Kasumi-1 (cell line): Measurements from ENCODE around the gene BCAS3.
"Not testable (repeated sequence)": the region's sequence is repeated elsewhere in the genome, so short reads cannot be mapped to it uniquely, and the experiment has no call there.

Source experiments
- DNase-seq, 2 experiments: peaks; one replicate each; lab custom pipeline; 2025; lab: John Stamatoyannopoulos, UW

BCAS3 gene

DNA sequence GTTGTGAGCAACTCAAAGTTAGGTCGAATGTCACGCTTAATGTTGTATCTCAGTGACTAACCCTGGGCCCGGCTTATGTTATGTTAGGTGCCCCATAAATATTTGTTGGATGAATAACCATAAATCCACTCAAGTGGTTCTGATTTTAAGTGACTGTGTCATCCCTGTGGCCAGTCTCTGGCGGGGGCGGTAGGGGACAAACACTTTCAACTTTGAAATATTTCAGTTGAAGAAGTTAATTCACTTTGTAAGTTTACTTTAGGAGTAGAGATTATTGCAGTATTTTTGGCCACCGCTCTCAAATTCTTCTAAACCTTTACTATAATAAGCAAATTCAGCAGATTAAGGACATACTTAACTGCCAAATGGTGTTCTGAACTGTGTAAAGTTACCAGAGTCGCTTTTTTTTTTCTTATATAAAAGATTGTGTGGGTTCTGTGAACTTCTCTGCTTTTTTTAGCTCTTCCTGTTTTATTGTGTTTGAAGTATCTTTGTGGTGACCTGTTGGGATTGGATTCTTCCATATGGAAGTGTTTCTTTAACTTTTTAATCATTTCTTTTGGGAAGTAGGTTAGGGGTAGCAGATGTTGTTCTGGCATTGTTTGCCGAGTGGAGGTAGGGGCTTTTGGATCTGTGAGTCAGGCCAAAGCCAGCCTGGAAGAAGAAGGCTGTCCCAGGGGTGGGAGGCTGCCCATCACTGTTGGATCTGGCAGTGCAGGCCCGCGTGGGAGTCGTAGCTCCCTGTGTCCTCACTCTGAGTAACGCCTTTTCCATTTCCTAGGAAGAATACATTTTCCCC lies 660.5 kb downstream of the BCAS3 start:
- DNase-seq: no peak

DNA sequence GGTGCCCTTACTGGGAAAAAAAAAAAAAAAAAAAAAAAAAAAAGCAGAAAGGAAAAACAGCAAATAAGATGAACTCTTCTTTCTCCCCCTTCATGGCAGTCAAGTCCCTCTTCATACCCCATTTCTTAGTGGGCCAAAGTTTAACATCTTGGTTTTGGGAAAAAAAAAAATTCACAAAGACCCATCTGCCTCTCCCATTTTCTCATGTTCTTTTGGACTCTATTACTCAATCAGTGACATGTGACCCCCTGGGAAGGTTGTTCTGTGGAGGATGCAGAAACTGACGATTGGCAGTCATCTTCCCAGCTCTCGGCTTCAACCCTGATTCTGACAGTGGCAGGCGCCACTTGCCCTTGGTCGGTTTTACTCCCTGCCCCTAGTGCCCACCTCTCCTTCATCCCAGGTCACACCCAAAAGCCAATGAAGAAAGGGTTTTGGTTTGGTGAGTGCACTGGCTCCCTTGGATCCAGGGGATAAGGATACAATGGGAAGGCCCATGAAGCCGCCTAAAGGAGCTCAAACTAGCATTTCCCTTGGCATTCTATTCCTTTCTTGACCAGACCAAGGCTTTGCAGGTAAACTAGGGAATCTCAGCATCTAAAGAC lies 661.3 kb downstream of the BCAS3 start:
- DNase-seq: no peak

DNA sequence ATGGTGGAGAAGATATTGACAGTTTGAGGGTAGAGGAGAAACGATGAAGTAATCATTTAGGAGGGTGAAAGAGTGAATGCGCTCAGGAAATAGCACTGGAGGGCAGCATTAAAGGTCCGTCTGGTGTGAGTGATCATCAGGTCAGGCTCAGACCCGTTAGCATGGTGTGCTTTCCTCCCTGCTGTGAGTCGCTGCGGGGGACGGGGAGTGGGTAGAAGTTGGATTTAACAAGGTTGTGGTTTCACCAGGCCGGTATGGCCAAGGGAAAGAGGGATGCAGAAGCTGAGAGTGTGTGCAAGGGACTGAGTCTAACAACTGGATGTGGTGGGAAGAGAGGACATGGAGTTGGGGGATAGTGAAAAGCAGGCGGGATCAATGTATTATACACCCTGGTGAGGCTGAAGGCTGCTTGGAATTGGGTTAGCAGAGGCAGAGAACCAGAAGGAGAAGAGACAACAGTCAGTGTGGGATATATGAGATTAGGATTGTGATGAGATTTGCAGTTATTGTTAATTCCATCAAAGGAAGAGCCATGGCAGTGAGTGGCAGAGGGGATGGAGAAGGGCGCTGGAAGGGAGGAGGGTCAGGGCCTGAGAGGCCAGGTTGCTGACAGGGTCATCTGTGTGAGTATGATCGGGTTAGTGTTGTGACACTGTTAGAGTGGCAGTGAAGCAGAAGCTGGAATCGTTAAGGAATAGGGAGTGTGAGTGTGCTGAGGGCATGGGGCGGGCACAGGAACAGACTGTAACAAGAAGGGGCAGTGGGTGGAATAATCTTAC lies 663.0 kb downstream of the BCAS3 start:
- no peak for DNase-seq

DNA sequence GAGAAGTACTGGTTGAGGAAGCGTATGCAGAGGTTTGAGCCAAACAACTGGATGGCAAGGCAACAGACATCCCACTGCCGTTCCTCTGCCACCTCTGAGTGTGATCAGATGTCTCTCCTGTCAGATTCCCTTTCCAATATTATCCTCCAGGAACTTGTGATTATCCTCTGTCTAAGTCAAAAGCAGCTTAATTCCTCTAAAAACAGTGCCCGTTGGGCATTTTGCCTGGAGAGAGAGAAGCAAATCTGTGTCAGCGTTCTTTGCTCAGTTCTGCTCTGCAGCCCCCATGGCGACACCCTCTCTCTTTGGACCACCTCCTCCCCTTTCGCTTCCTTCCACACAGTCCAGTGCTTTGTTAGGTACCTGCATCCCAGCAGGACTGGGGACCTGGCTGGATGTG lies 665.9 kb downstream of the BCAS3 start:
- DNase-seq: no peak

DNA sequence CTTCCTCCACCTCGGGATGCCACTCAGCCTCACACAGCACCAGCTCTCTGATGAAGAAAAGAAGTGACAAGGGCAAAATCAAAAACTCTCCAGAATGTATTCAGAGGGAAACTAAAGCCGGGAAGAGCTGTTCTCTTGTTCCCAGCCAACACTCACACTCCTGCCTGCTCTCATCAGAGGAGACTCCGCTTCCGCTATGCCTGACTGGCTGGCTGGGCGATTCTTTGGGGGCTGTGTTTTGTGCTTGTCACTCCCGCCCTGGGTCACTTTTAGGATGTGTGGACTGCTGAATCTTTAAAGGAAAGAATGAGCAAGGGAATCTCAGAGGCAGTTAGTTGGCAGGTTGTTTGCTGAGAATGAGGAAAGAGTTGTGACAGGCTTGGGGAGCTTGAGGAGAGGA lies 667.4 kb downstream of the BCAS3 start:
- DNase-seq: no peak

DNA sequence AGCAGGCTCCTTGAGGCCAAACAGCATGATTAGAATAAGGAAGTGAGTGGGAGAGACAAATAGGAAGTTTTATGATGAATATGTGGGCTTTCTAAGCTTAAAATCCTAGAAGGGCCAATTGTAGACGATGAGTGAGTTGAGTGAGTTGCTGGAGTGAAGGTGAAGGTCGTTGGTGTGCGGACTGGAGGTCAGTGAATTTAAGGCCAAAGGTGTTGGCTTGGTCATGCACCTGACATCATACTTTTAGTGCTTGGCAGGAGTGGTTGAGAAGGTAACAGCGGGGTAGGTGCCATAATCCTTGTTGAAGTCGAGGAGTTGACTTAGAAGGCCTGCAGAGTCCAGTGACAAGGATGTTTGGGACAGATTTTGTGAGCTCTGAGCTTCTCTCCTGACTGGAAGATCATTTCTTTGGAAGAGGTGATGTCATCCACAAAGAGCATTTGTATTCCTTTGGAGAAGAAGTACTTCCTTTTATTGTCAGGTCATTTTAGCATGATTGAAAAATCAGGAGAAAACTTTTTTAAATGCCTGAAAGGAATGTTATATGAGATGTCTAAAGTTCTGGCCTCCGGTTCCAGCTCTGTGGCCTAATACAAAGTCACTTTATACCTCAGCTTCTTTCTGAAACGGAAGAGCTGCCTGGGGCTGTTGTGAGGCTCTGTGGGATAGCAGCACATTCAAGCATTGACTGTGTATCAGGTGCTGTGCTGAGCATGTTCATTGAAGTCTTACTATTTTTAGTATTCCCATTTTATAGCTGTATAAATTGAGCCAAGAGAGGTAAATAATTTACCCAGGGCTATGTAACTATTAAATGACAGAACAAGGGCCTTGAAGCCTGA lies 668.4 kb downstream of the BCAS3 start:
- DNase-seq: no peak

DNA sequence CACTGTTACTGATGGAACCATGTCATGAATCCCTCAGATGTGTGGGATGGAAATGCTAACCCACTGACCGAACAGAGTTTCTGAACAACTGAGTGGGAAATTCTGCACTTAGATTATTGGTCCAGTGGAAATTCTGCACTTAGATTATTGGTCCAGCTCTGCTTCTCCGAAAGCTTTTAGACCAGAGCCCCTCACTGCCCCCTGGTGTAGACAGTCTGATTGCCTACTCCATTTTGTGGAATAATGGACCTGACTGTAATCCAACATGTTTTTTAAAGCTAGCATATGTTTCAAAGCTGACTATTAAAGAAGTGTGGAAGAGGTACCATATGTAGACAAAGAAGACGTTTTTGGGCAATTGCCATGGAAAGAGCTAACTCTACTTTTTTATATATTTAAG lies 671.7 kb downstream of the BCAS3 start:
- DNase-seq: peak in 1 of 2 experiments; percentile 9

DNA sequence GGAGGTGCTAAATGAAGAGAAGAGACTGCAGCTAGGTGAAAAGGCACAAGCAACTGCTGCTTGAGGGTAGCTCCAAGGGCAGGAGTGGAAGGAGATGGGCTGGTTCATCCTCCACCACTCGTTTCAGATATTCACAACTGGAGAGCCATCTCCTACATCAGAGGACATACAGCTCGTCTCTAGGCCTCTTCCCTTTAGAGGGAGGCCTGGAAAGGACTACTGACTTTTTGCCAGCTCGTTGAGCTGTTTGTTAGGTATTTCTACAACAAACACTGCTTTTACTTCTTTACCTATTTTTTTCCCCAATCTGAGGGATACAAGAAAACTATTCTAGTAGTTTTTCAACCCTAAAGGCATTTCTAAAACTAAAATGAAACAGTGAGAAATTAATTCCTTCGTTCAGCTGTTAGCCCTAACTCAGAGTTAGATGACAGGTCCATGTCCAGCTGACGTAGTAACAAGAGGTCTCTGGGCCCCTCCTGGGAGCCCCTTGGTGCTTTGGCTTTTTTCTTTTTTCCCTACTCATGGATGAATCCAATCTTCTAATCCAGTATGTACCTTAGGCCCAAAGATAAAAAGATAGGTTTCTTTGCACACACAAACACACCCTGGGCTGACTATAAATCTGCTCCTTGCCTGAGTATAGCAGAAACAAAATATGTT lies 674.2 kb downstream of the BCAS3 start:
- DNase-seq: no peak

DNA sequence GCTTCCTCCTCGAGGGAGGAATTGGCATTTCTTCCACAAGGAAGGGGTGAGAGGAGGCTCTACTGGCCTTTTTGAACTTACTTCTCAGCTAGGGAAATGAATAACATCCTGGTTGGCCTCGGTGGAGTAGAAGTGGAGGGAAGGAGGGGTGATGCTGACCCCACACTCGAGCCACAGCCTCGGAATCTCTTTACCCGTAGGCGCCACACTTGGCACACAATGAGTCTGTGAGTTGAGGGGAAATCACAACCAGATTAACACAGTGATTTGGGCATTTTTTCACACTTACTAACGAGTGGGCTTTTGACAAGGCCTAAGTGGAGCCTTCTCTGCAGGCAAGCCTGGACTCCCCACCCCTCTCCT lies 674.7 kb downstream of the BCAS3 start:
- no peak for DNase-seq

DNA sequence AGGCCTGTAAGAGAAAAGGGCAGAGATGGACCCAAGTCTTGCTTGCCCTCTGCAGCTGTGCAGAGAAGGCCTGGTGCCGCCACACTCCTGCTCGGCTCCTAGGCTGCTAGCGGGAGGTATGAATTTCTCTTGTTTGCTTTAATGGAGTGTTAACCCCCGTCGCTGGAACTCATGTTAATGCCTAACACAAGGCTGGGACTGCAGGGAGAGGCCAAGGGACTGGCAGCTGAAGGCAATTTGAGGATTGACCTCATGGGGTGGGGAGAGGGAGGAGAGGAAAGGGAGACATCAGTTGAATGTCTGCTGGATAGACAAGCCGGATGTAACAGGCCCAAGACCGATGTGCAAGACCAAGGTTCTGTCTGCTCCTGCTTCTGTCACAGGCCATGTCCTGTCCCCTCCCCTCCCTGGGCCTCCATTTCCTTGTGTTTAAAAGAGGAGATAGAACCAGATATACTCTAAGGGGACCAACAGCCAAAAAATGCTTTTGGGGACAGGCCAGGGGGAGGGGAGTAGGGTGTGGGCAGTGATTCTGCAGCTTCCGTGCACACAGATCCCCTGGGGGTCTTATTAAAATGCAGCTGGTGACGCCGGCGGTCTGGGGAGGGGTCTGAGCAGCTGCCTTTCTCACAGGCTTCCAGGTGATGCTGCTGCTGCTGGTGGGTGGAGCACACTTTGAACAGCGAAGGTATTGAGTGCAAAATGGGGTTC lies 675.3 kb downstream of the BCAS3 start:
- no peak for DNase-seq

DNA sequence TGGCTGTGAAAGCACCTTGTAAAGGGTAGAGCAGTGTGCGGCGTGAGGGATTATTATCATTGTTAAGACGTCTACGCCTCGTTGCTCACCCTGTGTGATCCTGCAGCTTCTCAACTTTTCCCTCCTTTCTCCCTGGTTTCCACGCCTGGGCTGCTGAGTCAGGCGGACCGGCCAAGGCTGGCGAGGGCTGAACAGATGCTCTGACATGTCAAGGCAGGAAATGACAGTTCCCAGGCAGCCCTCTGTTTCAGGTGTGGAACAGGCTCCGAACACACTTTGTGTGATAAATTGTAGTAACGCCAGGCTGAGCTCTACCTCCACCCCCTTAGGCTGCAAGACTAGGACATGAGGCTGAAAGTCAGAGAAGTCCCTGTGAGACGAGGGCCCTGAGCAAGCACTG lies 676.0 kb downstream of the BCAS3 start:
- DNase-seq: no peak

DNA sequence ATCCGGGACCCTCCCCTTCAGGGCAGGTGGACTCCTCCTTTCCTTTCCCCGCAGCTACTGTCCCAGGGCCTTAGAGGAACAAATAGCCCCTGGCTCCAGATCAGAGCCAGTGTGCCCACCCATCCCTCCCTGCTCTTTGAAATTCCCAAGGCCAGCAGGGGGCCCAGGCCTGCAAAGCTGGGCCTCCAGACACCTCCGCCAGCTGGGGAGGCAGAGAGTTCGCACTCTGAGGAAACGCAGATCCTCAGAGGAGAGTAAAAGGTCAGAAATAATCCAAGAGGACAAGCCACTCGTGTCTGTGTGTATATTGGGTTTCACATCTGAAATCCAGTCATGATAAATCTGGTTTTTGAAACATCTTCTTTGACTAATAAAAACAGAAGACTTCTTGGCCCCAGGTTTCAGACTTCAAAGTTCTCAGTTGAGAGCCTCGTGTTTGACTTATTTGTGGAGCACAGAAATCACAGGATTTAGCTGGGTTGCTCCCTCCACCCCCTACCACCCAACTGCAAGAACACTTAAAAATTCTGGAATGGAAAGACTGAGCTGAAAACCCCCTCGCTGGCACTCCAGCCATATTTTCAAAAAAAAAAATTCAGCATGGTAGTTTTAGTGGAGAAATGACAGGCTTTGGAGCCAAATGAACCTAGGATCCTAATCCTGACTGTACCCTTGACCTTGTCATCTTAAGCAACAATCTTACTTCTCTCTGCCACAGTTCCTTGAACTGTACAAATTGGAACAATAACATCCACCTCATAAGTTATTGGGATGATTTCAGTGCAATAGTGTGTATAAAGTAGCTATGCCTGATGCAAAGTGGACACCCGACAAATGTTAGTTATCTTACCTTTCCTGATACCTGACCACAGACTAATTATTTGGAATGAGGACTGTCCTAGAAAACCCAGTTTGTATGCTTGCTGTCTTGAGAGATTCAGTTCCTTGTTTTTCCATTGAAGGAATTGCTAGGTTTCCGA lies 677.5 kb downstream of the BCAS3 start:
- DNase-seq: no peak

DNA sequence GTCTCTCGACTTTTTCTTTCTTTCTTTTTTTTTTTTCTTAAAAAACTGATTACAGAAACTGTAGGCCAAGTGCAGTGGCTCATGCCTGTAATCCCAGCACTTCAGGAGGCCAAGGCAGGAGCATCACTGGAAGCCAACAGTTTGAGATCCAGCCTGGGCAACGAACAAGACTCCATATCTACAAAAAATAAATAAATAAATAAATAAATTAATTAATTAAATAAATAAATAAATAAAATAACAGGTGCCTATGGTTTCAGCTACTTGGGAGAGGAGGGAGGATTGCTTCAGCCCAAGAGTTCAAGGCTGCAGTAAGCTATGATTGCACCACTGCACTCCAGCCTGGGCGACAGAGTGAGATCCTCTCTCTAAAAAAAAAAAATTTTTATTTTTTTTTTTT lies 679.4 kb downstream of the BCAS3 start:
- DNase-seq: not testable (repeated sequence)

DNA sequence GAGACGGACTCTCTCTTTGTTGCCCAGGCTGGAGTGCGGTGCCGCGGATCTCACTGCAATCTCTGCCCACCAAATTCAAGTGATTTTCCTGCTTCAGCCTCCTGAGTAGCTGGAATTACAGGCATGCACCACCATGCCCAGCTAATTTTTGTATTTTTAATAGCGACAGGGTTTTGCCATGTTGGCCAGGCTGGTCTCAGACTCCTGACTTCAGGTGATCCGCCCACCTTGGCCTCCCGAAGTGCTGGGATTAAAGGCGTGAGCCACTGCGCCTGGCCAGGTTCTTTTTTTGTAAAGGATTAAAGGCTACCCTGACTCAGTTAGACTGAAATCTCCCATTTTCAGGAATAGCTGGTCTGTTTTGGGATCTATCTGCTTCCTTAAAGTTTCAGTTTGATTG lies 681.9 kb downstream of the BCAS3 start:
- DNase-seq: not testable (repeated sequence)

DNA sequence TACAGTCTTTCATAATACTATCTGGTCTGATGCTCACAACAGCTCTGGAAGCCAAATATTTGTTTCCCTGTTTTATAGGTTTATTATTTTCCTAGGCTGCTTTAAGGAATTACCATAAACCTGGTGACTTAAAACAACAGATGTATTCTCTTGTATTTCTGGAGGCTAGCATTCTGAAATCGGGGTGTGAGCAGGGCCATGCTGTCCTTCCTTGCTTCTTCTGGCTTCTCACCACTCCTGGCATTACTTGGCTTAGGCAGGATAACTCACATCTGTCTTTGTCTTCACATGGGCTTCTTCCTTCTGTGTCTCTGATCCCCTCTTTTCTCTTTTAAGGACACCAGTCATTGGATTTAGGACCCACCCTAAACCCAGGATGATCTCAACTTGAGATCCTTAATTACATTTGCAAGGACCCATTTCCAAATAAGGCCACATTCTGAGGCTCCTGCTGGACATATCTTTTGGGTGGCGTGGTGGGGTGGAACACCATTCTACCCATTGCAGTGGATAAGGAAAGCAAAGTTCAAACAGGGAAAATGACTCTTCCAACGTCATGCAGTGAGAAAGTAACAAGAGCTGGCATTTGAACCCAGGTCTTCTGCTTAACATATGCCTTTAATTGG lies 682.8 kb downstream of the BCAS3 start:
- DNase-seq: no peak

DNA sequence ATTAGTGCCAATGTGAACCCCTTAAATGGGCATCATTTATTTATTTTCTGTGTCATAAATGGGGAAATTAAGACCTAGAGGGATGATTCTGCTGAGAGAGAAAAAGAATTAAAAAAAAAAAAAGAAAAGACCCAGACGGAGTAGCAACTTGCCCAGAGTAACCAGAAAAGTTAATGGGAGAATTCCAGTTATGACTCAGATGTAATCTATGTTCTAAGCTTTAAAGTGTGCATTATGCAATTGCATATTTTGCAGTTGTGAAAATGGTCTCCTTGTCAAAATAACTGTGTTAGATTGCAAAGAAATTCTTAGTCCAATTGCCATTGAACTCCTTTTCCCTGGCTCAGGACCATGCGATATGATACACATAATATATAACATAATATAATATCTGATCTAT lies 683.4 kb downstream of the BCAS3 start:
- DNase-seq: no peak

DNA sequence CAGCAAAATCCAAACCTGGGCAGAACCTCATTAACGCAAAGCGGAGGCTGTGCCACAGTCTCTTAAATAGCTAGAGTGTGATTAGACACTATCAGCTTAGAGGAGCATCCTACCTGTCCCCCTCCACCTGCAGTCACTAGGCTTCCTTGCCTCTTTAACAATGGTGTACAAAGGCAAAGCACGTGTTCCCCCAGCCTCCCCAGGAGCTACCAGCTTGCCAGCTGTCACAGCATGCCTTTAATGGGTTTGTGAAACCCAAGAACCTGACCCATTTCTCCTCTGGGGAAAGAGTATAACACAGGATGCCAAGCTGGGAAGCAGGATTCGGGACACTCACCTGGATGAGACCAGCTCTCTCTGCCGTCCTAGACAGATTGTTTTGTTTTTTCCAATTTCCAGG lies 684.7 kb downstream of the BCAS3 start:
- DNase-seq: no peak

DNA sequence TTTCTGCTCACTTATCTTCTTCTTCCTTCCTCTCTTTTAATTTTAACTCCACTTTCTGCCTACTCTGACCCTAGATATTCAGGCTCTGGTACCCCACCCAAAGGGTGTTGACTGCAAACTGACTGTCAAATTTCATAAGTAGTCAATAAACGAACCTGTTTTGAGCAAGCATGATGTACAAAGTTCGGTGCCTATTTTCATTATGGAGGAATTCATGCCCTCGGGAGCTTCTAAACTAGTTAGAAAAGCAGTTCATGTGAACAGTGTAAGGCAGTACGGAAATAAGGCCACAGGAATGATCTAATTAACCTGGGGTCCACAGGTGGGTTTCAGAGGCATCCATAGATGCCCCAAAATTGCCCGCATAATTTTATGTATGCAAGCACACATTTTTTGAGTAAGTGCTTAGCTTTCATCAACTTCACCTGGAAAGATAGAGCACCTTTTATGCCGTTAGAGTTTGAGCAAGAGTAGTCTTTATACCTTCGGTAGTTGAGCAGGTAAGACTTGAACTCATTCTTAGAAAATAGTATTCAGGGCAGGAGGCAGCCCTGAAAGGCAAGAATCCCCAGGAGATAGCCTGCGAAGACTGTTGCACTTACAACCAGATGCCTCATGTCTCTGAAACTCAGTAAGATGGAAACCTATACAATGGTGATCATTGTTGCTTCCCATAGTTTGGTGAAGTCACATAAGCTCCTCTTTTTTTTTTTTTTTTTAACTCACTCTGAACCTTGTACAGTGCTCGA lies 685.4 kb downstream of the BCAS3 start:
- DNase-seq: no peak
